NK-92 treated with Interleukin-12 subunit alpha and Interleukin-12 subunit beta, amount 100 ng/mL, for 24 hours (cell line): ENCODE data around the gene HDHD3.
"Not testable (repeated sequence)": the region's sequence is repeated elsewhere in the genome, so short reads cannot be mapped to it uniquely, and the experiment has no call there.

Source experiments
- DNase-seq: peaks from one replicate; lab custom pipeline; 2025; lab: John Stamatoyannopoulos, UW

HDHD3 gene

DNA sequence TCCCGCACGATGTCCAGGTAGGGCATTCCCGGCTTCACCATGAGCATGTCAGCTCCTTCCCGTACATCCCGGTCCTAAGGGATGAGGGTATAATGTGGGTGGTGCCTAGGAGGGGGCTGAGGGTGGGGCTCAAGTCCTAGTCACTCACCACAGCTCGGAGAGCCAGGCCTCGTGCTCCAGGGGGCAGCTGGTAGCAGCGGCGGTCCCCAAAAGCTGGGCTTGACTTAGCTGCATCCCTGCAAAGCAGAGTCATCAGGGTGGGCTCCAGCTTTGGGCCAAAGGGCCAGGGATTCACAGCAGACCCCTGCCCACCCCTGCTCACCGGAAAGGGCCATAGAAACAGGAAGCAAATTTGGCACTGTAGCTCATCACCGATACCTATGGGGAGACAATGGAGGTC, 12.7 kb upstream of the HDHD3 start:
- no peak for DNase-seq

DNA sequence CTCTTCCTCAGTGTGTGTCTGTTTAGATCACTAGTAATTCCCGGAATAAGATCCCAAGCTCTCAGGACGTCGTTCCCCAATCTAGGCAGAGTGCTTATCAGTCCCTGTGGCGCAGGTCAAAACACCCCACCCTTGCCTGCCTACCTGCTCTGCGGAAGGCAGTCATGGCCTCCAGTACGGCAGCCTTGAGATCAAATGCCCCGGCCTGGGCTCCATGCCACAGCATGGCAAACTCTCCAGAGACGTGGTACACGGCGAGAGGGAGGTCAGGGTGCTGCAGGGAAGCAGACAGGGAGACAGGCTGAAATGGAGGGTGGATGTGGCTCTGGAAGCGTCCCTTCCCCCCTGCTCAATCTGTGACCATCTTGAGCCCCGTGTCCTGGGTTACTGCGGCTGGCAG, 12.0 kb upstream of the HDHD3 start:
- DNase-seq, result no peak

DNA sequence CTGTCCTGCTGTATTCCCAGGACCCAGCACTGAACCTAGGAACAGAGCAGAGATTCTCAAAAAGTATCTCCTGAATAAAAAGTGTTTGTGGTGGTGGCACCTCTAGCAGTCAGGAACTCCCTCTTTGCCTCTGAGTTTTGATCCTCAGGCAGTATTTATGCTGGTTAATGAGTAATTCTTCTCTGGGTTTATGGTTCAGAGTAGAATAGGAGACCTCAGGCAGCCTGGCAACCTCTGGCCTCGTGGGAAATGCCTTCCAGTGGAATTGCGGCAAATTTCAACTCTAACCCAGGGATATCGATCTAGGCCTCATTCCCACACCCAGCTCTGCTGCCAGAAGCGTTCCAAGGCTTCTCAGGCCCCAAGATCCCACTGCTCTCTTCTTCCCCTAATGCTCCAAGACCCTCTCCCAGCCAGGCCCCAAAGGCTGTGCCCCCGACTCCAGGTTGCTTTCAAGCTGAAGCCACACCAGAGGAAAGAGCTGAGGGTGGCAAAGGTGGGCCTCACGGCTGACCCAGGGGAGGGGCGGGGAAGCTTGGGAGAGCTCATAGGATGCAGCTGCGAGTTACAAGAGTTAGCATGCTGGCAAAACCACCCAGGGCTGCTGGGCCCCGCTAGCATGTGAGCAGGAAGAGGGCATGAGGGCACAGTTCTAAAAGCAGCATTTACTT, 10.9 kb upstream of the HDHD3 start:
- no peak for DNase-seq

DNA sequence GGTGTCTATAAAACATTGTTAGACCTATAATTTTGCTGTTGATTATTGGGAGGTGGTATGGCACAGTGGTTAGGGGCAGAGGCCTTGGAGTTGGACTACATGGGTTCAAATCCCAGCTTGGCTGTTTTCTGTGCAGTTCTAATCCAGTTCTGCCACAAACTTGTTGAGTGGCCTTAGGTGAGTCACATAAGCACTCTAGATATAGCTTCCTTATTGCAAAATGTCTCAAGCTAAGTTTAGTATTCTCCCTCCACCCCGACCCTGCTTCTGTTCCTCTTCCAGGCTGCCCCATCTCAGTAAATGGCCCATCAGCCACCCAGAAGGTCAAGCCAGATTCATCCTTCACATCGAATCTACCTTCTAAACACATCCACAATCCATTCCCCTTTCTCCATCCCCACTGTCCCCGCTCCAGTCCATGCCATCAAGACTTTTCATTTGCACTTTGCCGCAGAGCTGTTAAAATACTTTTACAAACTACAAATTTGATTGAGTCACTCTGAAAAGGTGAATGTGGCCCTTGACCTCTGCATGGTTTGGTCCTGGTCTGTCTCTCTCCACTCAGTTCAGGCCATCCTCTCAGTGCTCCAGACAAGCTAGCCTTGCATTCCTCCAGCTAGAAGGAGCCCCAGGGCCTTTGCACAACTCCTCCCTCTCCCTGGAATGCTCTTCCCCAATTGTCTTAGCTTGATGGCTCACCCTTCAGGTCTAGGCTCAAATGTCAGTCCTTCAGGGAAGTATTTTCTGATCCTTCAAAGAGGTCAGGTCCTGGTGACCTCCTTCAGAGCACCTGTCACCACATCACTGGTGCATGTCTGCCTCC, 10.0 kb upstream of the HDHD3 start:
- DNase-seq, result no peak

DNA sequence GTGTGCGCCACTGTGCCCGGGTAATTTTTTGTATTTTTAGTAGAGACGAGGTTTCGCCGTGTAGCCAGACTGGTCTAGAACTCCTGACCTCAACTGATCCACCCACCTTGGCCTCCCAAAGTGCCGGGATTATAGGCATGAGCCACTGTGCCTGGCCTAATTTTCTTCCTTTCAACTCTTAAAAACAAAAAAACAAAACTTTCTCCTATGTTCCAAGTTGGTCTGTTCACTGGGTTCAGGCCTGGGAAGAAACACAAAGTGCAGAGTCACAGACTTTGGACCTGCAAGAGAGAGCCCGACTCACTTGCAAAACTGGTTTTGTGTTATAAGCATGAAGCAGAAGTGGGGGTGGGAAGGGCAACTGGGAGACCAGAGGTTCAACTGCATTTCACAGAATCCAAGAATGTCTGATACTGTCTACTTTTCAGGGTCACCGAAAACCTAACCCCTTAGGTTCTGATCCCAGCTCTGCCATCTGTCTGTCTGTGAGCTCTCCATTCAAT, 5.2 kb upstream of the HDHD3 start:
- no peak for DNase-seq

DNA sequence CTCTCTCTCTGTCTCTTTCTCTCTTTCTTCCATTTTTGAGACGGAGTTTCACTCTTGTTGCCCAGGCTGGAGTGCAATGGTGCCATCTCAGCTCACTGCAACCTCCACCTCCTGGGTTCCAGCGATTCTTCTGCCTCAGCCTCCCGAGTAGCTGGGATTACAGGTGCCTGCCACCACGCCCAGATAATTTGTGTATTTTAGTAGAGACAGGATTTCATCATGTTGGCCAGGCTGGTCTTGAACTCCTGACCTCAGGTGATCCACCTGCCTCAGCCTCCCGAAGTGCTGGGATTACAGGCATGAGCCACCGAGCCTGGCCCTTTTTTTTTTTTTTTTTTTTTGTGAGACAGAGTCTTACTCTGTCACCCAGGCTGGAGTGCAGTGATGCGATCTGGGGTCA, 4.7 kb upstream of the HDHD3 start:
- DNase-seq, result not testable (repeated sequence)

DNA sequence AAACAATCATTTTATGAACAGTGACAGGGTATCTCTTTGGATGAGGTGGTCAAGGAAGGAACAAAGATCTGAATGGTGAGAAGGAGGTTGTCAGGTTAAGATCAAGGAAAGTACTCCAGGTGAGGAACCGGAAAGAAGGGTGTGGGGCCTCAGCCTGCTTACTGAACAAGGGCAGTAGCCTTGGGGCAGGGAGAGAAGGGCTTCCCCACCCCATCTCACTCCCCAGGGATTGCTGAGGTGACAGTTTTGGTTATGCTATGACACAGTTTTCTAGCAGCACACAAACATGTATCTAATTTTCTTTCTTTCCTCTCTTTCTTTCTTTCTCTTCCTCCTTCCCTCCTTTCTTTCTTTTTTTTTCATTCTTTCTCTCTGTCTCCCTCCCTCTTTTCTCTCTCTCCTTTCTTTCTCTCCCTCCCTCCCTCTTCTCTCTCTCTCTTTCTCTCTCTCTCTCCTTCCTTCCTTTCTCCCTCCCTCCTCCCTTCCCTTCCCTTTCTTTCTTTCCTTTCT, 4.1 kb upstream of the HDHD3 start:
- no peak for DNase-seq

DNA sequence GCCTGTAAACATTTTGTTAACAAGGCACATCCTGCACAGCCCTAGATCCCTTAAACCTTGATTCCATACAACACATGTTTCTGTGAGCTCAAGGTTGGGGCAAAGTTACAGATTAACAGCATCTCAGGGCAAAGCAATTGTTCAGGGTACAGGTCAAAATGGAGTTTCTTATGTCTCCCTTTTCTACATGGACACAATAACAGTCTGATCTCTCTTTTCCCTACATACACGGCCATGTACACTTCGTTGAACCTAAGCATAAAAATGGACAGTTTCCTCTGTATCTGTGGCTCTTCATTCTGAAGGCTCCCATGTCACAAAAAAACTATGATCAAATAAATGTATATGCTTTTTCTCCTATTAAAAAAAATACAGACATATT, 3.0 kb upstream of the HDHD3 start:
- DNase-seq, result not testable (repeated sequence)

DNA sequence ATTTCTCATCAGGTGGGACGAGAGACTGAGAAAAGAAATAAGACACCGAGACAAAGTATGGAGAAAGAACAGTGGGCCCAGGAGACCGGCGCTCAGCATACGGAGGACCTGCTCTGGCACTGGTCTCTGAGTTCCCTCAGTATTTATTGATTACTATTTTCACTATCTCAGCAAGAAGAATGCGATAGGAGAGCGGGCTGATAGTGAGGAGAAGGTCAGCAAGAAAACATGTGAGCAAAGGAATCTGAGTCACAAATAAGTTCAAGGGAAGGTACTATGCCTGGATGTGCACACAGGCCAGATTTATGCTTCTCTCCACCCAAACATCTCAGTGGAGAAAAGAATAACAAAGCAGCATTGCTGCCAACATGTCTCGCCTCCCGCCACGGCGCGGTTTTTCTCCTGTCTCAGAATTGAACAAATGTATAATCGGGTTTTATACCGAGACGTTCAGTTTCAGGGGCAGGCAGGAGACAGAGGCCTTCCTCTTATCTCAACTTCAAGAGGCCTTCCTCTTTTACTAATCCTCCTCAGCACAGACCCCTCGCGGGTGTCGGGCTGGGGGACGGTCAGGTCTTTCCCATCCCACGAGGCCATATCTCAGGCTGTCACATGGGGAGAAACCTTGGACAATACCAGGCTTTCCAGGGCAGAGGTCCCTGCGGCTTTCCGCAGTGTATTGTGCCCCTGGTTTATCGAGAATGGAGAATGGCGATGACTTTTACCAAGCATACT, 2.5 kb upstream of the HDHD3 start:
- not testable (repeated sequence) for DNase-seq

DNA sequence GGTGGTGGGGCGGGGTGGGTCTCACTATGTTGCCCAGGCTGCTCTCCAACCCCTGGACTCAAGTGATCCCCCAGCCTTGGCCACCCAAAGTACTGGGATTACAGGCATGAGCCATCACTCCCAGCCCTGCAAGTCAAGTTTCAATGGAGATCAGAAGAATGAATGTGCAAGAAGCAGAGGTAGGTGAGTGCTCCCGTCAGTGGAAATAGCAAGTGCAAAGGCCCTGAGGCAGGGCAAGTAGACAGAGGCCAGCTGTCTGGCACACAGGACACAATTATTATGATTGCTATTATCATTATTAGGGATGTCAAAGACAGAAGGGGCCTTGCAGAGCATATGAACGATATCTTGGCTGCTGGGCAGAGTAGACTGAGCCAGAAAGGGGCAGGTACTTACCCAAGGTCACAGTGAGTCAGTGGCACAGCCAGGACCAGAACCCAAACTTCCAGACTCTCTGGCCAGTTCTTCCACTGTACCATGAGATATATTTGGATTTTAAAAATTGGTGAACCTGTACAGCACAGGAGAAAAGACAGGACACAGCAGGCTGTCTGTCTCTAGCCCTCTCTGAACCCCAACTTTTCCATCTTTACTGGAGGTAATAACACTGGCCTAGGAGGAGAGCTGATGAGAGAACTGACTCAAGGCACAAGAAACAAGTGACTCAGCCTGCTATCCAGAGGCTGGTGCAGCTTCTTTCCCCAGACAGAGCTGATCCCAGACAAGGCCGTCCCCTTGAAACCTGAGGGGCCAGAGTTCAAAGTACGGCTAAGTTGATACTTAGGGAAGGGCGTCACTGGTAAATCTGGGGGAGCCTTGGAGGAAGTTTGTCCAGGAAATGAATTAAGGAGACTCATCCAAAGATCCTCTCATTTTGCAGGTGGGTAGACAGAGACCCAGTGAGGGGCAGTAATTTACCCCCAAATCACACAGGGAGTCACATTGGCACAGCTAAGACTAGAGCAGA, 1.4 kb downstream of the HDHD3 start:
- DNase-seq, result no peak

DNA sequence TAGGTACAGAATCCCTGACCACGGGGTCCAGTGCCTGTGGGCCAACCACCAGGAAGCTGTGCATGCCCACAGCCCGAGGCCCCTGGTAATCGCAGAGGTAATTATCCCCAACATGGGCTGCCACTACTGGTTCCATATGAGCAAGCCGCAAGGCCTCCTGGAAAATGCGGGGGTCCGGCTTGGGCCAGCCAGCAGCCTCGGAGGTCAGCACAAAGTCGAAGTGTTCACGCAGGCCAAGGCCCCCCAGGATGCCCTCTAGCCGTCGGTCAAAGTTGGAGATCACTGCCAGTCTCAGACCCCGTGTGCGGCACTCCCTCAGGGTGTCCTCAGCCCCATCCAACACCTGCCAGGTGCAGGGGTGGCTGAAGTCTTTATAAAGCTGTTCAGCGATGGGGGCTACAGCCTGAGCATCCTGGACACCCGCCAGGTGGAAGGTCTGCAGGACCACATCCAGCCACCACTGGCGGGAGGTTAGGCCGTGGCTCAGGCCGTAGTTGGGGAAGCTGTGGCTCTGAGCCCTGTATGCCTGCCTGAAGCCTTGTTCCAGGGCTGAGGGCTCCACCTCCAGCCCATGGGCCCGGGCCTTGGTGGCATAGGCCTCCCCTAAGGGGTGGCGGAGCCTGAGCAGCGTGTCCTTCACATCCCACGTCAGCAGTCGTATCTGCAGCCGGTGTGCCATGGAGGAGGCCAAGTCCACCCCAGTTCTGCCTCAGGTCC, 3.0 kb downstream of the HDHD3 start:
- no peak for DNase-seq

DNA sequence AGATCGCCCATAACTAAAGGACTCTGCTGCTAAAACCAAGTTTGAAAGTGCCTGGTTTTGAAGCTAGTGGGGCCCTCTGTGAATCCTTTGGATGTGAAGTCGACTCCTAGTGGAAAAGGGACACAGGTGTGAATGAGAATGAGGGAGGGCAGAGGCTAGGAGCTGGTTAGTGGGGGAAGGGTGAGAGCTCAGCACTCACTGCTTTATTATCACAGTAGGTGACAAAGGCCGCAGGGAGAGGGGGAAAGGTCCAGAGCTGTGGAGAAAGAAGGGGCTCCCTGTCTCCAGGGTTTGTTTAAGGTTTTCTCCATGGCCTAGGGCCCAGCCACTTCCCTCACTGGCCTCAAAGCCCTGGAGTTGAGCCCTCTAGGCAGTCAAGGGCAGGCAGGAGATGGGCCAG, 3.5 kb downstream of the HDHD3 start:
- DNase-seq, result no peak

DNA sequence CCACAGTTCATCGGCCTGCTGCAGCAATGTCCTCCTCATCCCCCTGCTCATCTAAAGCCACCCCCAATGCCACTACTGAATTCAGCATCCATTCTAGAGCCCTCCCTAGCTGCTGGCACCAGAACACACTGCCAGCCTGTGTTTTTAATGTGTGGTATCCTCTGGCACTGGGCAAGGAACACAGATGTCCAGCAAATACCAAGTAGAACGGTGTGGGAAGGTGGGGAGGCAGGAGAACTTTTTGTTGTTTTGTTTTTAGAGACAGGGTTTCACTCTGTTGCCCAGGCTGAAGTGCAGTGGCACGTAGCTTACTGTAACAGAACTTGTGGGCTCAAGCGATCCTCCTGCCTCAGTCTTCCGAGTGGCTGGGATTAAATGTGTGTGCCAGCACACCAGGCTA, 4.7 kb downstream of the HDHD3 start:
- DNase-seq, result no peak

DNA sequence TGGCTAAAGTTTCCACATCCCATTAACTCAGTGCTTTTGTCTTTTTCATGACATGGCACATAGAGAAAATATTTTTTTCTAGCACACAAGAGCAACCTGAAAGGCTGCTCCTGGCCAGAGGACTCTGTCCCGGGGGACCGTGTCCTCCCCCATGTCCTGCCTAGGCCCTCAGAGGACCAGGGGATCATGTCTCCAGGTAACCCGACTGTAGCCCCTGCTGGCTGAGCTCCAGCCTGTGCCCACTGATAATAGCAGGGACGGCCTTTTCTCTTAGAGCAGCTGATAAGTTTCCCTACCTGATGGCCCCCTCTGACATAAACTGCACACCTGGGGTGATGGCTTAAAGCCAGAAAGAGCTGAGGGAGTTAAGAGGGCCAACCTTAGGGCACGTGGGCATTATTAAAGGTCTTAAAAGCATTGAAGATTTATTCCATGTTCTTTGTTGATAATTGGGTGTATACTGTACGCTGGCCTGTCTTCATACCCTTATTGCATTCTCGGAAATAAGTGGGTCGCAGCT, 5.9 kb downstream of the HDHD3 start:
- no peak for DNase-seq

DNA sequence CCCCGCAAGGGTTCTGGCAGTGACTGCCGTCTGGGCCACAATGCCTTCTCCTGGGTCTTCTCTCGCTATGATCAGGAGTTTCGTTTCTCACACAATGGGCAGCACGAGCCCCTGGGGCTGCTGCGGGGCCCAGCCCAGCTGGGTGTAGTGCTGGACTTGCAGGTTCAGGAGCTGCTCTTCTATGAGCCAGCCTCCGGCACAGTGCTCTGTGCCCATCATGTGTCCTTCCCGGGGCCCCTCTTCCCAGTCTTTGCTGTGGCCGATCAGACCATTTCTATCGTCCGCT, 7.0 kb downstream of the HDHD3 start:
- no peak for DNase-seq

DNA sequence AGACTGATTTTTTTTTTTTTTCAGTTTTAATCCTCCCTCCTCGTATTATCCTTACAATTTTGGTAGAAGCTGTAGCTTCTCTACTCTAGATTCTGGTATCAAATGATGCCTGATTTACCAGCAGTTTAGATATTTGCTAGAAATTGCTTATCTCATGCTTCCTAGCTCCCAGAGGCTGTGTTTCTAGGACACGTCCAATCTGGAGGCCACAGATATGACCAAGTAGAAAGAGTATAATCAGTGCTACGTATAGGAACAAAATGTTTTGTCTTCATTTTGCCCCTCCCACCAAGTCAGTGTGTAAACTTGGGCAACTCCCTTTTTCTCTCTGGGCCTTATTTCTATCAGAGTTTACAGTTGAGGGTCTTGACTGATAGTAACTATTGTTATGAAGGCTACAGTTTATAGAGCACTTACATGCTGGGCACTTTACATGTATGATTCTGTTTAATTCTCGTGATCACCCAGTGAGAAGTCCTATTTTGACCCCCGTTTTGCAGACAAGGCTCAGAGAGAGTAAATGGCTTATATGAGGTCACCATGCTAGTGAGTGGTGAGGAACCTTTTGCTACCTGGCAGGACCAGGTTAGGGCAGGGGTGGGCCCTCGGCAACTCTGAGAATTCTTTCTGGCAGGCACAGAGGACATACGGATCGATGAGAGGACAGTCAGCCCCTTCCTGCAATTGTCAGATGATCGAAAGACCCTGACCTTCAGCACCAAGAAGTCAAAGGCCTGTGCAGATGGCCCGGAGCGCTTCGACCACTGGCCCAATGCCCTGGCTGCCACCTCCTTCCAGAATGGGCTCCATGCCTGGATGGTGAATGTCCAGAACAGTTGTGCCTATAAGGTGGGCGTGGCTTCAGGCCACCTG, 7.6 kb downstream of the HDHD3 start:
- DNase-seq, result no peak

DNA sequence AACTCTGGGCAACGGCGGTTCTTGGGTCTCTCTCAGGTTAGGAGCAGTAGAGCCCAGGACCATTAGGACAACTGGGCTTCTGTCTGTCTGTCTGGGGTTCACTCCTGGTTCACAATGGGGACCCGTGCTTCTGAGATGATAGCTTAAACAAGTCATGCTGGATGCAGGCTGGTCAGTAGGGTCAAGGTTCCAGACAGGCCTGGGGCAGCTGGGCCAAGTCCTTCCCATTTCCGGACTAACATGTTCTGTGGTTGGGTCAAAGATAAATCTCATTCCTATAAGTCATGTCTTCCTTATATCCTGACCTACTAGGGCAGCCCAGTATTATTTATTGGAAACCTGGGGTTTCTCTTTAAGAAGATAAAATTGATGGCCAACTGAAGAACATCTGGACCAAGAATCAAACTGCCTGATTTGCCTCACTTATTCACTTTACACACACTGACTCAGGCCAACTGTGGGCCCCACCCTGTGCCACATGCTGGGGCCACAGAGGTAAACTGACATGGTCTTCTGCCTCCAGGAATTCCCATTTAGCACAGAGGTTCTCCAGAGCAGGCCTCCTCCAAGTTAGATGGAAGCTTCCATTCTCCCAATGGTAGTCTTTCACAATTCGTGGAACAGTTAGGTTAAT, 8.3 kb downstream of the HDHD3 start:
- DNase-seq, result no peak

DNA sequence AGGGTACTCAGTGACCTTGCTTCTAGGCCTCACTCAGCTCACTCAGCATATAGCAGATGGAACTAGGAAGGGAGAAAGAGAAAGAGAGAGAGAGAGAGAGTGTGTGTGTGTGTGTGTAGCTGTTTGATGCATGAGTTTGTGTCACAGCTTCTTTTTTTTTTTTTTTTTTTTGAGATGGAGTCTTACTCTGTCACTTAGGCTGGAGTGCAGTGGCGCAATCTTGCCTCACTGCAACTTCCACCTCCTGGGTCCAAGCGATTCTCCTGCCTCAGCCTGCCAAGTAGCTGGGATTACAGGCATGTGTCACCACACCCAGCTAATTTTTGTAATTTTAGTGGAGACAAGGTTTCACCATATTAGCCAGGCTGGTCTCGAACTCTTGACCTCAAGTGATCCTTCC, 11.1 kb downstream of the HDHD3 start:
- not testable (repeated sequence) for DNase-seq

DNA sequence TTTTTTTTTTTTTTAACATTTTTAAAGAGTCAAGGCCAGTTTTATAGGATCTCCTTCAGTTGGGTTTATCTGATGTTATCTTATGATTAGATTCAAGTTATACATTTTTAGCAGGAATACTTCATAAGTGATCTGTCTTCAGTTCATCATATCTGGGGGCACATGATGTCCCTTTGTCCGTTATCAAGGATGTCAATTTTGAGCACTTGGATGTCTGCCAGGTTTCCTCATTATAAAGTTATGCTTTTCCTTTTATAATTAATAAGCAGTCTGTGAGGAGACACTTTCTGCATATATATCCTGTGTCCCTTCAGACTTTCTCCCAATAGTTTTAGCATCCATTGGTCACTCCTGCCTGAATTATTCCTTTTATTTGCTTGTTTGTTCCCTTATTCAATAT, 11.8 kb downstream of the HDHD3 start:
- DNase-seq, result no peak
